Ectodermal cell (in vitro differentiated cells): ENCODE measurements around the gene ANGEL2. TPM values are rescaled to one million over a fixed set of nuclear protein-coding genes. Genes with fewer than 3 reads are reported as not detected.

ENCODE experiments used
- H3K27ac ChIP-seq: 2 replicates; pipeline ENCODE4 v1.7.0; 2013; ENCODE audit warnings: mild to moderate bottlenecking, low read depth, low read length; ENCODE audit not compliant: insufficient read depth, poor library complexity, severe bottlenecking
- H3K27me3 ChIP-seq: 2 replicates; pipeline ENCODE4 v1.7.0; 2013; ENCODE audit warnings: mild to moderate bottlenecking, low read length; ENCODE audit not compliant: insufficient read depth, control insufficient read depth, poor library complexity, severe bottlenecking
- H3K36me3 ChIP-seq: one replicate; pipeline ENCODE4 v1.7.0; 2013; ENCODE audit warnings: low read length; ENCODE audit not compliant: control insufficient read depth, insufficient read depth
- H3K4me1 ChIP-seq: one replicate; pipeline ENCODE4 v1.7.0; 2013; ENCODE audit warnings: low read length; ENCODE audit not compliant: control insufficient read depth, insufficient read depth
- H3K4me3 ChIP-seq: 2 replicates; pipeline ENCODE4 v1.7.0; 2013; ENCODE audit warnings: low read depth, low read length, control low read depth; ENCODE audit not compliant: insufficient read depth
- H3K9me3 ChIP-seq: 2 replicates; pipeline ENCODE4 v1.7.0; 2013; ENCODE audit warnings: mild to moderate bottlenecking, low read length, moderate library complexity; ENCODE audit not compliant: control insufficient read depth
- WGBS, 2 experiments: methylation state at CpG; one replicate each; pipeline ENCODE4 v1.1.7; 2013; ENCODE audit warnings: missing lambda C conversion rate in 2 of 2; 5-methylcytosine and 5-hydroxymethylcytosine counted together
- polyA plus RNA-seq, 4 experiments: library from polyadenylated mRNA; stranded (reverse); fragments of 50-300 nt; gene quantifications; one replicate each; pipeline ENCODE4 v1.2.3, GENCODE V29; 2013

The ANGEL2 gene, protein sequence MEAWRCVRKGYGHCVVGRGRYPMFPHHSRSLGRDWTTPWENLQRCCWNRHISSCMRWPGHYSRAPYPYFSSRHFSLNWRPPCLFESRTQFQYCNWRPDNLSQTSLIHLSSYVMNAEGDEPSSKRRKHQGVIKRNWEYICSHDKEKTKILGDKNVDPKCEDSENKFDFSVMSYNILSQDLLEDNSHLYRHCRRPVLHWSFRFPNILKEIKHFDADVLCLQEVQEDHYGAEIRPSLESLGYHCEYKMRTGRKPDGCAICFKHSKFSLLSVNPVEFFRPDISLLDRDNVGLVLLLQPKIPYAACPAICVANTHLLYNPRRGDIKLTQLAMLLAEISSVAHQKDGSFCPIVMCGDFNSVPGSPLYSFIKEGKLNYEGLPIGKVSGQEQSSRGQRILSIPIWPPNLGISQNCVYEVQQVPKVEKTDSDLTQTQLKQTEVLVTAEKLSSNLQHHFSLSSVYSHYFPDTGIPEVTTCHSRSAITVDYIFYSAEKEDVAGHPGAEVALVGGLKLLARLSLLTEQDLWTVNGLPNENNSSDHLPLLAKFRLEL
- polyA plus RNA-seq (2013, experiment 1 of 4) = 44.3 TPM
- 51.0 TPM for polyA plus RNA-seq (2013, experiment 2 of 4)
- 37.3 TPM for polyA plus RNA-seq (2013, experiment 3 of 4)
- 38.5 TPM for polyA plus RNA-seq (2013, experiment 4 of 4)

DNA sequence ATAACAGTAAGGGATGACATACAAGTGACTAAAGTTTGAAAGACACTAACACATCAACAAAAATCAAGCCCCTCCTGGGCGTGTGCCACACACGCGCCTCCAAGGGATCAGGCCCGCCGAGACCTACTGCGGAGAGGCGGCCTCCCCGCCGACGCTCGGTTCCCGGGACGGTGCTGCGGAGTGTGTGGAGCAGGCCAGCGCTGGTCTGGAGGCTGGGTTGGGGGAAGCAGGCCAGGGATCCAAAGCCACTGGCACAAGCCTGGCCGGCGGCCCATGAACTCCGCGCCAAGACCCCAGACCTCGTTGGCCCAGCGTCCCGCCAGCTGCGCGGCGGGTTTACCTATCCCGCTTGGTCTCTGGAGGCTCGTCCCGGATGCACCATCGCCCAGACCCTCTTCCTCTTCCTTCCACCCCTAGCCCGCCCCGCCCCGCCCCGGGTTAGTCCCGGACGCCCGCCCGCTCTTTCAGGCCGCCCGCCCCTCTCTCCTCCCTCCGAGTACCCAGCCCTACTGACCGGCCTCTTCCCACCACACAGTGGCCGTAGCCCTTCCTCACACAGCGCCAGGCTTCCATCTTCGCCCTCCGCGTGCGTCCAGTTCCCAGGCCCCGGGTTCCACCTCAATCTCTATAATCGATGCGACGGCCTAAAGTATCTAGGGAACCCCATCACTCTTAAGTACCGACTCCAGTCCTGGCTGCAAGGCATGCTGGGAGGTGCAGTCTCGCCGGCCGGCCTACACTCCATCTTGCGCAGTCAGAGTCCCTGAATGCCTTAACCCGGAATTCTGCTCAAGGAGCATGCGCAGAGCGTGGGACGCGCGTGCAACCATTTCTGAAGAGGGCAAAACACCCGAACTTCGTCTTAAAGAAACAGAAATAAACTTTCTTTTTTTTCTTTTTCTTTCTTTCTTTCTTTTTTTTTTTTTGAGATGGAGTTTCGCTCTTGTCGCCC is at the start of gene ANGEL2:
ANGEL2 (minus strand) TSS at position 769 of the 952 bp plus-strand sequence; CDS start at position 573, 196 bp downstream.
- WGBS, 2 experiments = 2% methylated on average over 62 to 63 of the region's 66 CpGs
- Histone ChIP-seq H3K4me1 (peaks cover 4% of the 10 kb centered on the region), H3K4me3 (peak within 1 kb of the TSS; percentile 77), H3K36me3 (no peaks in the 10 kb centered on the region), H3K27ac (peak within 1 kb of the TSS; percentile 83), H3K9me3 (no peaks in the 10 kb centered on the region), H3K27me3 (no peaks in the 10 kb centered on the region)

DNA sequence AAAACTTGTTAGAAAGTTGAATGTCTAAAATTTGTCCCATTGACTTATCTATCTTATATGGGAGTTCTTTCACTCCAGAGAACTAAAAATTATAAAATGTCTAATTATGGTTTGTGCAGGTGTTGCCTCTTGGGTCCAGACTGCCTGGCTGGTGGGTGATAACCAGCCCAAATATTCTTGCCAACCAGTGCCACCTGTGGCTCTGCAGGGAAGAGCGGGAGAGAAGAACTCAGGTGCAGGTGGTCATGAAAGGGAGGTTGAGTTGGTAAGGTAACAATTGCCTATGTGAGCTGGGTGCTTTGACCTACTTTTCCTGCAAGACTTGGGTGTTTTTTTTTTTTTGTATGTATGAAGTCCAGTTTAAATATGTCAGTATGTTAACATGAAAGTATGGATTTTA is 45.6 kb upstream of the ANGEL2 start:
- no peaks in the 10 kb centered on the region for H3K9me3 ChIP-seq
- no peak overlapping the region for H3K4me3 ChIP-seq
- H3K4me1 ChIP-seq = no peaks in the 10 kb centered on the region
- H3K36me3 ChIP-seq = no peaks in the 10 kb centered on the region
- no peaks in the 10 kb centered on the region for H3K27me3 ChIP-seq
- 91 to 96% methylated on average over 1 of the region's 1 CpG for WGBS, 2 experiments
- no peak overlapping the region for H3K27ac ChIP-seq

DNA sequence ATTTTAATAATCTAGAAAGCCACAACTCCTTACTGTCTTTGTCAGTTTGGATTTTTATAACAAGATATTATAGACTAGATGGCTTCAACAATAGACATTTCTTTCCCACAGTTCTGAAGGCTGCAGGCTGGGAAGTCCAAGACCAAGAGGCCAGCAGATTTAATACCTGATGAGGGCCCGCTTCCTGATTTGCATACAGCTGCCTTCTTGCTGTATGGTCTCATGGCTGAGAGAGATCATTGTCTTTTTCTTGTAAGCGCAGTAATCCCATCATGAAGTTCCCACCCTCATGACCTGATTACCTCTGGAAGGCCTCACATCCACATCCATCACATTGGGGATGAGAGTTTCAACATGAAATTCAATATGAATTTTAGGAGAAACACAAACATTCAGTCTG is 45.2 kb upstream of the ANGEL2 start:
- Histone ChIP-seq H3K27me3 (no peaks in the 10 kb centered on the region), H3K27ac (no peak overlapping the region), H3K9me3 (no peaks in the 10 kb centered on the region), H3K36me3 (no peaks in the 10 kb centered on the region), H3K4me3 (no peak overlapping the region), H3K4me1 (no peaks in the 10 kb centered on the region)
- WGBS, 2 experiments = 94 to 97% methylated on average over 2 of the region's 2 CpGs

DNA sequence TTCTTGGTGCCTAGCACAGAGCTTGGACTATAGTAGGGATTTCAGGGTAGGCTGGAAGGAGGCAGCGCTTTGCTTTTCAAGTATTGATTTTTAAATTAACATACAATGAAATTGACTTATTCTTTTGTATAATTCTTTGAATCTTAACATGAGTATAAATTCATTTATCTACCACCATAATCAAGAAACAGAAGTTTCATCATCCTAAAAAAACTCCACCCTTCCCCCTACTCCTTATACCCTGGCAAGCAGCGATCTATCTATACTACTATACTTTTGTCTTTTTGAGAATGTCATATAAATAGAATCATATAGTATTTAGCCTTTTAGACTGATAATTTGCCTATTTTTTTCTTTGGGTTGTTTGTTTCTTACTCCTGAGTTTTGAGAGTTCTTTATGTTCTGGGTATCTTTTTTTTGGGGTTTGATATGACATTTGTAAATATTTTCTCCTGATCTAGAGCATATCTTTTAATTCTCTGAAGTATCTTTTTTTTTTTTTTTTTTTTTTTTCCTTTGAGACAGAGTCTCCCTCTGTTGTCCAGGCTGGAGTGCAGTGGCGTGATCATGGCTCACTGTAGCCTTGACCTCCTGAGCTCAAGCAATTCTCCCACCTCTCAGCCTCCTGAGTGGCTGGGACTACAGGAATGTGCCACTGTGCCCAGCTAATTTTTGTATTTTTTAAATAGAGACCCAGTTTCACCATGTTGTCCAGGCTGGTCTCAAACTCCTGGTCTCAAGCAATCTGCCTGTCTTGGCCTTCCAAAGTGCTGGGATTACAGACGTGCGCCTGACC is 41.8 kb upstream of the ANGEL2 start:
- no peak overlapping the region for H3K27ac ChIP-seq
- H3K36me3 ChIP-seq = no peaks in the 10 kb centered on the region
- H3K9me3 ChIP-seq = no peaks in the 10 kb centered on the region
- H3K4me1 ChIP-seq = no peaks in the 10 kb centered on the region
- H3K27me3 ChIP-seq = no peaks in the 10 kb centered on the region
- 88 to 93% methylated on average over 3 to 5 of the region's 5 CpGs for WGBS, 2 experiments
- H3K4me3 ChIP-seq = no peak overlapping the region

DNA sequence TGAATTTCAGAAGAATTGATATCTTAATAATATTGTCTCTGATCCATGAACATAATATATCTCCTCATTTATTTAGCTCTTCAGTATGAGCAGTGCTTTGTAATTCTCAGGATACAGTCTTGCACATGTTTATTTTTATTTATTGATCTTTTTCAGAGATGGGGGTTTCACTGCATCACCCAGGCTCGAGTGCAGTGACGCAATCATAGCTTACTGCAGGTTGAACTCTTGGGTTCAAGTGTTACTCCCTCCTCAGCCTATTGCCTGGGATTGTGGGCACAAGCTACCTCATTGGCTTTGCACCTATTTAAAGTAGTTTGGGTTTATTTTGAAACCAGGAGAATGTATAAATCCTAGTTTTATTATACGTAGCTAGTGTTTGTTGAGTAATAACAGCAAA is 40.1 kb upstream of the ANGEL2 start:
- no peaks in the 10 kb centered on the region for H3K9me3 ChIP-seq
- H3K27me3 ChIP-seq = no peaks in the 10 kb centered on the region
- H3K27ac ChIP-seq = no peak overlapping the region
- WGBS, 2 experiments = 94 to 96% methylated on average over 2 to 3 of the region's 3 CpGs
- H3K4me3 ChIP-seq = no peak overlapping the region
- H3K36me3 ChIP-seq = no peaks in the 10 kb centered on the region
- no peaks in the 10 kb centered on the region for H3K4me1 ChIP-seq

DNA sequence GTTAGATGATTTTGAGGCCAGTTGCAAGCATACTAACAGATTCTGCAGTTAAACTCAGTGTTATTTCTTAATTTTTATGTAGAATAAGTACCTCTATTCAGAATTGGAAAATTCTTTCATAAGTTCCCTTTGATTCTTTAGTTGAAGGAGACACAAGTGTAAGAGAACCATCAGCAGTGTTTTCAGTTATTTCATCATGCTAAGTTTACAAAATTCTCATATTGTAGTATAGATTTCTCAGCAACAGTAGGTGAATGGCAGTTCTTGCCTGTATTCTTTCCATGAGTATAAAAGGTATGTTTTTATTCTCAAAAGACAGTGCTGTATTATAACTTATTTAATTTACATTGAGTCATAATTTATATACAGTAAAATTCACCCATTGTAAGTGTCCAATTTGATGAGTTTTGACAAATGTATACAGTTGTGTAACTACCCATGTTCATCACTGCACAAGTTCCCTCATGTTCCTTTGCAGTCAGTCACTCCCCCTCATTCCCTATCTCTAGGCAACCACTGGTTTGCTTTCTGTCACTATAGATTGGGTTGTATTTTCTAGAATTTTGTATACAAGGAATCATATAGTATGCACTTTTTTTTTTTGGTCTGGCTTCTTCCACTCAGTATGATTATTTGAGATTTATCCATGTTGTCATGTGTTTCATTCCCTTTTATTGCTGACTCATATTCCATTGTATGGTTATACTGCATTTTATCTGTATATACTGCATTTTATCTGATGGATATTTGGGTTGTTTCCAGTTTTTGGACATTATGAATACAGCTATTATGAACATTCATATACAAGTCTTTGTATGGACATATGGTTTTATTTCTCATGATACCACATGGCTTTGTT is 39.3 kb upstream of the ANGEL2 start:
- no peaks in the 10 kb centered on the region for H3K9me3 ChIP-seq
- H3K27ac ChIP-seq = no peak overlapping the region
- H3K4me1 ChIP-seq = no peaks in the 10 kb centered on the region
- H3K36me3 ChIP-seq = no peaks in the 10 kb centered on the region
- H3K4me3 ChIP-seq = no peak overlapping the region
- H3K27me3 ChIP-seq = no peaks in the 10 kb centered on the region

DNA sequence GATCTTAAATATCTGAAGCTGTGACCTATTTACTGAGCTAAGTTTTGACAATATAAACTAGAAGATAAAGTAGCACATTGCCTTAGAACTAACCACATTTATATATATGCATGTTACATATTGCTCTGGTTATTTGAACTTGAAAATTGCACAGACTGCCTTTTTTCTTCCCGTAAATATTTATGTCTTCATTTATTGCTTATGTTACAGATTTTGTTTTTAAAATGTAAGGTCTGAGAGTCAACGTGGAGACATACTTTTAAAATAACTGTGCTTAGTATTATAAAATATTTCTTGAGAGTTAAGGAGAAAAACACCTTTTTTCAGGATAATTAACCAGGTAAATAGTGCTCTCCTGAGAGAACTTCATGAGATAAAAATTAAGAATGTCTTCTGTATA is 38.5 kb upstream of the ANGEL2 start:
- Histone ChIP-seq H3K27ac (no peak overlapping the region), H3K4me3 (no peak overlapping the region), H3K36me3 (no peaks in the 10 kb centered on the region), H3K9me3 (no peaks in the 10 kb centered on the region), H3K4me1 (no peaks in the 10 kb centered on the region), H3K27me3 (no peaks in the 10 kb centered on the region)
- no CpG with 5 or more reads among the region's 2 CpGs for WGBS, 2 experiments

DNA sequence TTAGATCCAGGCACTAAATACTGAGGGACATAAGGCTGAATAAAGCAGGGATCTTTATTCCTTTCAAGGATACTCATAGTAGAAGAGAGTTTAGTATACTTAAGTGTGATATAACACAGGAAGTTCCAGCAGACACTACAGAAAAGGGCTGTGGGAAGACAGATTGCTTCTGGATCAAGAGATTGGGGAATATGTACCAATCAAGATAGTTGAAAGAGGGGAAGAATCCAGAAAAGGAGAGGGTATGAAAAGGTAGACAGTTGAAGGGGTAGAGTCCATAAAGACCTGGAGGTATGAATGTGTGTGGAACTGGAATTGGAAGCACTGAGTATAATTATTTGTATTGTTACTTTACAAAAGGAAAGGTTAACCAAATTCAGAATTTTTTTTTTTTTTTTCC is 37.8 kb upstream of the ANGEL2 start:
- no peak overlapping the region for H3K4me3 ChIP-seq
- no peaks in the 10 kb centered on the region for H3K4me1 ChIP-seq
- H3K27ac ChIP-seq = no peak overlapping the region
- no peaks in the 10 kb centered on the region for H3K27me3 ChIP-seq
- no peaks in the 10 kb centered on the region for H3K9me3 ChIP-seq
- no peaks in the 10 kb centered on the region for H3K36me3 ChIP-seq

DNA sequence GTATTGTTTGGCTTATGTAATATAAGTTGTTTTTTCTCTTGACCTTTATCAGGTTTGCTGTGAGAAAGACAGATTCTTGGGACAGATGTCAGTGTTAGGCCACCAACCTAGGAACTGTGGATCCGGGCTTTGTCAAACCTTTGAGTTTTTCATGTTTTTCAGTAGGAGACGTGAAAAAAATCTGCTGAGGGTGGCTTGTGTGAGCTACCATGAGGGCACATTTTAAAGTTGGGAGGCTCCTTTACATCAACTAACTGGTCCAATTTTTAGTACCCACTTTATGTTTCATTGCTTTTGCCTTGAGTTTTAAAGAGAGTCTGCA is 36.2 kb upstream of the ANGEL2 start:
- H3K36me3 ChIP-seq = no peaks in the 10 kb centered on the region
- WGBS, 2 experiments = 46 to 59% methylated on average over 2 of the region's 2 CpGs
- peak overlapping the region; percentile 65 for H3K4me3 ChIP-seq
- no peaks in the 10 kb centered on the region for H3K27me3 ChIP-seq
- H3K9me3 ChIP-seq = no peaks in the 10 kb centered on the region
- no peaks in the 10 kb centered on the region for H3K4me1 ChIP-seq
- H3K27ac ChIP-seq = no peak overlapping the region
